Measurements from ENCODE around the gene PTK6.

PTK6 gene

DNA sequence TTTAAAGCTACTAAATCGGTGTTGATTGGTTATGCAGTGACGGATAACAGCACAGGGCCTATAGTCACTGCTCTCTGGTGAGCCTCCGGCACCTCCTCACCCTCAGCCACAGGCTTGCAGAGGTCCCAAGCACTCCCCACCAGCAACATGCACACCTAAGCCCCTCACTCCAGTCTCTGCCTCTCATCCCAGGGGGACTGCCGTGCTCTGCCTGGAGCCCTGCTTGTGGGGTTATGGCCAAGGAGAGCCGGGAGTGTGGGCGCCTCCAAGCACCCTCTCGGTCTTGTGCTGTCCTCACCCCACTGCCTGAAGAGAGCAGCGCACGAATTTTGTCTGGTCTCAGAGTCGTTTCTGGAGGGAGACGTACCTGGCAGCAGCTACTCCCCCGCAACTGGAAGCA, 31.5 kb downstream of the PTK6 start:
- no peak for DNase-seq (ENCODE audit: low spot score)

DNA sequence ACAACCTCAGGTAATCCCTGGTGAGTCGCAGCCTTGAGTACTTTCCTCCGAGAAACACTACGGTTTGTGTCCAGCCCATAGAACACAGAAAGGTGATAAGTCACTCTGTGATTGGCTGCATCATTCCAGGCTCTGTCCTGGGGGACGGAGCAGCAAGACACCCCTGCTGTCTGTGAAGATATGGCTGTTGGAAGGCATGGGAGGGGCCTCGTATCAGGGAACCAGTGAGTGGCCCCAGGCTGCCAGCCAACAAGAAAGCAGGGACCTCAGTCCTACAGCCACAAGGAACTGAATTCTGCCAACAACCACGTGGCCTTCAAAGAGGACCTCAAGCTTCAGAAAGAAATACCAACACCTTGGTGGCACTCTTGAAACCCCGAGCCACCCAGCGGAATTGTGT, 31.9 kb downstream of the PTK6 start:
- DNase-seq (ENCODE audit: low spot score), result no peak

DNA sequence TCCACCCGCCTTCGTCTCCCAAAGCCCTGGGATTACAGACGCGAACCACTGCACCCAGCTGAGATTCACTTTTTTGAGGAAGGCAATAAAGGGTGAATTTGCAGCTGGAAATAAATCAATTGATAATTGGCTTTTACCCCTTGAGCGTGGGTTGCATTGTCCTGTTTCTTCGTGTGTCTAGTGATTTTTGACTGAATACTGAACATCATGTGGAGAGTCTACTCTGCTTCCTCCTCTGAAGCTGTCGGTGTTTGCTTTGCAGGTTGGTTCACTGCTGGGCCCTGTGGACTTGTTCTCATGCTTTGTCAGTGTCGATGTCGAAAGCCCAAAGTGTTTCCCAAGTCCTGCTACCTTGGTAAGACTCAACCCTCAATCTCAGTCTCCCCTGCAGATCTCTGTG, 32.5 kb downstream of the PTK6 start:
- no peak for DNase-seq (ENCODE audit: low spot score)

DNA sequence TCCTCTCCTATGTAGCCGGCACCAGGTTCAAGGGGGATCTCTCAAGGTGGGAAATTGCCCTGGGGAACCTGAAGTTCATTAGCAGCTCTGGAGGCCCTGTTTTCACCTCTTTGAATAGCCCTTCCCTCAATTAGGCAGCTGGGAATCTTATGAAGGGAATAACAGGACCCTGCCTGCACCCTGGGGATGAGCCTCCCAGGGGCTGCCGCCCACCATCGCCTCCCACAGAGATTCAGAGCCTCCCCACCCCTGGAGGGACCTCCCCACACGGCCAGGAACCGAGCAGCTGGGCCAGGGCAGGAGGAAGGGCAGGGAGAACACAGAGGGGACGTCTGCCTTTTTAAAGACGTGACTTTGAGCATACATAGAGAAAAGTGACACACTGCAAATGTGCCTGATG, 33.7 kb downstream of the PTK6 start:
- no peak for DNase-seq (ENCODE audit: low spot score)

DNA sequence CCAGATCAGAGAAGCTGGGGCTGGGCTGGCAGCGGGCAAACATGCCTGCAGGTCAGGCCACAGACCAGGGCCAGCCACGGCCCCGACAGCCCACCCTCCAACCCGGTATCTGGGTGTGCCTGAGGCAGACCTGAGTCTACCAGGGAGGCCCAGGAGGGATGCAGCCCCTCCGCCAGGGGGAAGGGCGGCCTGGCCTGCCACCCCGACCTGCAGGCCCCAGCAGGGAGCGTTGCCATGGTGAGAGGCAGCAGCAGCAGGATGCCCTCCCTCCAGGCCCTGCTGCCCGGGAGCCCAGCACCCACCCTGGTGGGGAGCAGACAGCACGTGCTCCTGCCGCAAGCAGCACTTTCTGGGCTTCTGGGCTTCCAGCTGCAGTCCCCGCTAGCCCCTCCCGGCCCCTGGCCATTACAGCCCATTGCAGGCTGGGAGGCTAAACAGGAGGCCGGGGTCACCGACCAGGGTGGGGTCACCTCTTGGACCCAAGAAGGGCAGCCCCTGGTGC, 34.5 kb downstream of the PTK6 start:
- DNase-seq (ENCODE audit: low spot score), result no peak

DNA sequence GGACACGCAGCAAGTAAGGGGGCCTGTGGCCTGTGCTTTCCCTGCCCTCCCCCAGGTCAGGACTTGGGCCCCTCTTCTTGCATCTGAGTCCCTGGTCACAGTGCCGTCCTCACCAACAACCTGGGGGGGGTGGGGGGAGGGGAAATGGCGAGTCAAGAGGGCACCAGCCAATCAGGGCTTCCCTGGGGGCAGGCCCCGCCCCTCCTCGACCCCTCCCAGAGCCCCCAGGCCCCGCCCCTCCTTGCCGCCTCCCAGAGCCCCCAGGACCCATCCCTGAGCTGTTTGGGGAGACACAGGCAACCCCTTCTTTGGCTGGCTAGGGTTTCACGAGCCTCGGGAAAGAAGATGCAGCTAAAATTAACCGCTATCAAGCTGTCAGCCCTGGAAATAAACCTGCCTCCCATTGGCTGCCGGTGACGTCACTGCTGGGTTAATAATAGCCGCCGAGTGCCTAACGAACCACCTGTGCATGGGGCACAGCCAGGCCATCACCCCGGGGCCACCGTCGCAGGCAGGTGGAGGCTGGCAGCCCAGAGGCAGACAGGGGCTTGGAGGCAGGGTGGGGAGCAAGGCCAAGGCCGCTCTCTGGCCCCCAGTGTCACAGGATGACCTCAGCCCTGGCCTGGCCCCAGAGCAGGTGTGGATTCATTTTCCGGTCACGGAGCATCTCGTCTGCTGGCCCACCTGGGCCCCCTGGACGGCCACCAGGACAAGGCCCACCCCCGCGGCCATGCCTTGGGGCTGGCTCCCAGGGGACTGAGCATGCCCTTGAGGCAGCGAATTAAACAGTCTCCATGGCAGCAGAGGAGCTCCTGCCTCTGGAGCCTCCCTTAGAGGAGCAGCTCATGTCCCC, 35.1 kb downstream of the PTK6 start:
- DNase-seq (ENCODE audit: low spot score), result no peak

DNA sequence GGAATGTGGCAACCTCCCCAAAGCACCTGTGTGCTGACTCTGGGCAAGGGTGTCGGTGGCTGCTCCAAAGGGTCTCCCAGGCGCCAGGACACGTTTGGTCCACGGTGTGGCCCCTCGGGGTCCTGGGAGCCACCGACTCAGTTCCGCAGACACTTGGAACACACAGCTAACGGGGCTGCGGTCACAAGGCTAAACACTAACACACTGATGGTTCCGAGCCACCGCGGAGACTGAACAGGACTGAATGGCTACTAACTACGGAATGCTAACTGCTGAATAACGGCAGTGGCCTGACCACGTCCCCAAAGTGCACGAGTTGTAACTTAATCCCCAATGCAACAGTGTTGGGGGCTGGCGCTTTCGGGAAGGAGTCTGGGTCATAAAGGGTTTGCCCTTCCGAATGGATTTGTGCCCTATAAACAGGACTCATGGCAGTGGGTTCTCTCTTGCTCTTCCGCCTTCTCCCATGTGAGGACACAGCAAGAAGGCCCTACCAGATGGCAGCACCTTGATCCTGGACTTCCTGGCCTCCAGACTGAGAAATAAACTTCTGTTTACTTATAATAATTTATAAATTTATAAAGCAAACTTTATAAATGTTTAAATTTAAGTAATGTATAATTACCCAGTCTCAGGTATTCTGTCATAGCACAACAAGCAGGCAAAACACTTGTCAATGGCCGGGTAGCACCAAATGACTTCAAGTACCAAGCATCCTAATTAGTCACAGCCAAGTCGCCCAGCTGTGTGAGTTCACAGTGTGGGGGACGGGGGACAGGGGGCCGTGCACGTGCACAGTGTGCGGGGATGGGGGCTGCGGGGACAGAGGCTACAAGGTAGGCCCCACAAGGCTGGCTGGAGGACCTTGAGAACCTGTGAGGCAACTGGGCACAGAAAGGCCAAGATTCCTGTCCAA, 36.0 kb downstream of the PTK6 start:
- DNase-seq (ENCODE audit: low spot score), result no peak

DNA sequence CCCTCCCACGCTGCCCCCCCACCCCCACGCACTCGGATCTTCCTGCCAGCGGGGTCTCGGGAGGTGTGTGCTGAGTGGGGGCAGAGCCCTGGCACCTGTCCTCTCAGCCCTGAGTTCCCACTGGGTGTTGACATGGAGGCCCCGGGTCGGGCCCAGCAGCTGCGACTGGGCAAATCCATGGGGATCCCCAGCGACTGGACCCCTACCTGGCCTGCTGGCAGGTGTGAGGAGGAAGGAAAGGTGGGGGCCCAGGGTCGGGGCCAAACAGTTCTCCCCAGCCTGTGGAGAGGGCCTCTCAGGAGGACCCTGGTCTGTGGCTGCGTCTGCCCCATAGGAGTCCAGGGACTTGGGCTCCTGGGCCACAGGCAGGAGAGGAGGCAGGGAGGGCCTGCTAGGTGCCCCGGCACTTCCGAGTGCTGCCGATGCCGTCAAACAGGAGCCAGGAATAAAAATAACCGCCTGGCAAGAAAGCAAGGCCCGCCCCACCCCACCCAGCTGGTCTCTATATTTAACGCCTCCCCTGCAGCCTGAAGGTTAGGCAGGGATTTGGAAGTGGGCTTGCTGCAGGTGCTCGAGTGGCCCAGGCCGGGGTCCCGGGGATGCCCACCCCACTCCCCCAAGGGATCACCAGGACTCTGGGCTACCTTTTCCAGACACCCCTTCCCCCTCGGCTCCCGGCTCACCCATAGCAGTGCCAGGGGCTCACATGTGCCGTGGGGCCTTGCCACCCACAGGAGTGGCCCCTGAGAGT, 36.9 kb downstream of the PTK6 start:
- DNase-seq (ENCODE audit: low spot score), result no peak

DNA sequence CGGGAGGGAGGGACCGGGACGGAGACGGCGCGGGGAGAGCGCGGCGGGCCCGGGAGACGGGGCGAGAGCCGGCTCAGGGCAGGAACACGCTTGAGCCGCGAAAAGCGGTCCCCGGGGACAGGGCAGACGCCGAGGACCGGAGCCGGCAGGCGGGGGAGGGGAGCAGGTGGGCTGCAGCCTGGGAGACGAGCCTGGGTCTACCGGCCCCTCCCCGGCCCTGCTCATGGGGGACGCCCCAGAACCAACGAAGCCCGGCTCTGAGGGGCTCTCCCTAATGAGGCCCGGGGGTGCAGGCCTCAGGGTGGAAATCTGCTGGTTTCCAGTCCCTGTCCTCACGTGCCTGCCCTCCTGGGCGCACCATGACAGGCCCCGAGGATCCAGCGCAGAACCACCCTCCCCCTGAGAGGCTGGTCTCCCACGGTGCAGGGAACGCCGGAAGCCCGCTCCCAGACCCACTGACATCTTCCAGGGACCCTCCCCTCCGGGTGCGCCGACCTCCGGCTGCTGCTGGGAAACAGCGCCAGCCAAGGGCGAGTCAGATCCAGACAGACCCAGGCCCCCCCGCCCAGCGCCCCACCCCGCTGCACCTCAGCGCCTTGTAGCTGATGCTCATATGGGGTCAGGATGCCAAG, 37.7 kb downstream of the PTK6 start:
- no peak for DNase-seq (ENCODE audit: low spot score)

DNA sequence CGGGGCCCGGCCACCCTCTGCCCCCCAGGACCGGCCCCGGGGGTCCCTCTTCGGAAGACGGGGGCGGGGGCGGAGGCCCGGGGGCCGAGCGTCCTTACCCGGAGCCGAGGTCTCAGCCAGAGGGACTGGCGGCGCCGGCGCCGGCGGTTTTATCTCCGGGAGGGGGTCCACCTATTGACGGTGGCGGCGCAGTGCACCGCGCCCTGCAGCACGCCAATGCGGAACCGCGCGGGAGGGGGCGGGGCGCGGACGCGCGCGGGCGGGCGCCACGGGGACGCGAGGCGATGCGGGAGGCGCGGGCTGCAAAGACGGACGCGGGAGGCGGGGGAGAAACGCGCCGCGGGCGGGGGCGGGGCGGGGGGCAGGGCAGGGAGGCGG, 38.2 kb downstream of the PTK6 start, which contains the start of gene EEF1A2:
Gene EEF1A2, minus strand, starts transcription at position 124 of the 378 bp plus-strand sequence. CDS start 1,320 bp downstream, outside the sequence.
- peak; percentile 64 for DNase-seq (ENCODE audit: low spot score)

DNA sequence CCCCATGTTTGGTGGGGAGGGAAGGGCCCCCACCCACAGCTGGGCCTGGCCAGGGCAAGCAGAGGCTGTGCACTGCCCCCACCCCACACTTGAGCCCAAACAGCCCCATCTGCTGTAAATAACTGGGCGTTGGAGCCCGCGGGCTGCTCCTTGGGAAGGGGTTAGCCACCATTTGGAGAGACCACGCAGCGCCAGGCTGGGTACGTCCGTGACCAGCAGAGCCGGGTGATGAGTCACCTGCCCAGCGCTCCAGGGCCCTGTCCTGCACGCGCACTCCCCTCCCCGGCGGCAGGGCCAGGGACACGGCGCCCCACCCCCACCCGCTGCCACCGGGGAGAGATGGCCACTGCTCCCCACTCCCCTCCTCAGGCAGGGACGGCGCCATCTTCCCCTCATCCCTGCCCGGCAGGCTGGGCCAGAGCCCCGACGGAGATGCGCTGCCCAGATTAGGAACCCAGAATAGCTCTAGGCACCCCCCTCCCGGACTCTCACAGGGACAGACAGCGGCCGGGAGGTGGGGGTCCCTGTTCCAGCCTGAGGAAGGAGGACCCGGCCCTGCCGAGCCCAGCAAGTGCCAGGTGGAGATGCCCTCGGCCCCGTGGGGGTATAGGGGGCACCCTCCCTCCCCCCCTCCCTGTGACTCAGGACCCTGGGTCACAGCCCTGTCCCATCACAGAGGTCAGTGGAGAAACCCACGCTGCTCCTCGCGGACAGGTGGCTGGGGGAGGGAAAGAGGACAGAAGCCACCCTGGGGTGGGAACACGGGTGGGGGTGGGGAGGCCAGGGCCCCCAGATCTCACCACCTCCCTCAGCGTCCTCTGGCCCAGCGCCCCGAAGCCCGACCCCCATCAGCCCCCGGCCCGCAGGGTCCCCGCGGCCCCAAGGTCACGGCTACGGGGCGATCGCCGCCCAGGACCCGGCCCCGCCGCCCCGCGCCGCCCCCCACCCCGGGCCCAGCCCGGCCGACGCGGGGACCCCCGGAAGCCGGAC, 38.9 kb downstream of the PTK6 start:
- peak; percentile 66 for DNase-seq (ENCODE audit: low spot score)

DNA sequence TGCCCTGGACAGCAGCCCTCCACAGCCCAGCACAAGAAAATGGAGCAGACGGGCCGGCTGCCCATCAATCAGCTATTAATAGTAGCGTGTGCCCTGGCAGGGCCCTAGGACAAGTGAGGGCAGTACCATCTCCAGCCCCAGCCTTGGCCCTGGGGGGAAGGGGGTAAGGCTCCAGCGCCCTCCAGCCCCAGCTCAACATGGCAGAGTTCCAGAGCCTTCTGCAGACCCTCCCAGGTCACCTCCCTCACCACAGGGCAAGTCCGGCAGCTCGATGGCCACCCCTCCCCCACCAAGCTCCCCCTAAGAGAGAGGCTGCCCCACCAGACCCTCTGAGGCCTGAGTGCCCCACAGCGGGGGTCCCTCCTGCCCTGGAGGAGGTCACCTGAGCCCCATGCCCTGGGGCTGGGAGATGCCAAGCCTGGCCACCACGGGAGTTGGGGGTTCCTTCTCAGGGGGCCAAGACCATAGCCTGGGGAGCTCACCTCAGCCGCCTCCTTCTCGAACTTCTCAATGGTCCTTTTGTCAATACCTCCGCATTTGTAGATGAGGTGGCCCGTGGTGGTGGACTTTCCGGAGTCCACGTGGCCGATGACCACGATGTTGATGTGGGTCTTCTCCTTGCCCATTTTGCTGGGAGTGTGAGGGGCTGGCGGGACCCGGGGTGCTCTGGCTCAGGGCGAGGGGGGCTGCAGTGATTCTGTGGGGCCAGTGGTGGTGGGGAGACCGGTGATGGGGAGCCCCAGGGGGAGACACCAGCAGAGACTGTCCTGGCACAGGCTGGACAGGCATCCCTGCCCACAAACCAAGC, 39.8 kb downstream of the PTK6 start:
- DNase-seq (ENCODE audit: low spot score), result no peak

DNA sequence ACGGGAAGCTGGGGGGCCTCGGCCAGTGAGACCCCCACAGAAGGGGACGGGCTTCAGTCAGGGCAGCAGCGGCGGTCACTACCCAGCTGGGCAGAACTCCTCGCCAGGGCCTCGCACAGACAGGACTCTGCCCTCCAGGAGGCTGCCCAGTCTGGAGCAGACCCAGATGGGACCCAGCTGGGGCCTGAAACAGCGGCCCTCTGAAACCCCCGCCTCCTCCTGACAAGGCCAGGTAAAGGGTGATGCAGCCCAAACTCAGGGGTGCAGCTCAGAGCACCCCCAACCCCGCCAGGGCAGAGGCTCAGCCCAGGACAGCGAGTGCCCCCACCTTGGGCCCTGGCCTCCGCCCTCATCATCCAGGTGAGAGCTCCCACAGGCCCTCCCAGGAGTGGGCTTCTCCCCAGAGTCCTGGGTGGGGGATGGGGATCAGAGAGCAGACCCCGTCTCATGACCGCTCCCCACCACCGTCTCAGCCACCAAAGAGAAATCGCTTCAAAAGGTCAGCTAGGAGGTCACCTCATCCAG, 40.5 kb downstream of the PTK6 start:
- no peak for DNase-seq (ENCODE audit: low spot score)

DNA sequence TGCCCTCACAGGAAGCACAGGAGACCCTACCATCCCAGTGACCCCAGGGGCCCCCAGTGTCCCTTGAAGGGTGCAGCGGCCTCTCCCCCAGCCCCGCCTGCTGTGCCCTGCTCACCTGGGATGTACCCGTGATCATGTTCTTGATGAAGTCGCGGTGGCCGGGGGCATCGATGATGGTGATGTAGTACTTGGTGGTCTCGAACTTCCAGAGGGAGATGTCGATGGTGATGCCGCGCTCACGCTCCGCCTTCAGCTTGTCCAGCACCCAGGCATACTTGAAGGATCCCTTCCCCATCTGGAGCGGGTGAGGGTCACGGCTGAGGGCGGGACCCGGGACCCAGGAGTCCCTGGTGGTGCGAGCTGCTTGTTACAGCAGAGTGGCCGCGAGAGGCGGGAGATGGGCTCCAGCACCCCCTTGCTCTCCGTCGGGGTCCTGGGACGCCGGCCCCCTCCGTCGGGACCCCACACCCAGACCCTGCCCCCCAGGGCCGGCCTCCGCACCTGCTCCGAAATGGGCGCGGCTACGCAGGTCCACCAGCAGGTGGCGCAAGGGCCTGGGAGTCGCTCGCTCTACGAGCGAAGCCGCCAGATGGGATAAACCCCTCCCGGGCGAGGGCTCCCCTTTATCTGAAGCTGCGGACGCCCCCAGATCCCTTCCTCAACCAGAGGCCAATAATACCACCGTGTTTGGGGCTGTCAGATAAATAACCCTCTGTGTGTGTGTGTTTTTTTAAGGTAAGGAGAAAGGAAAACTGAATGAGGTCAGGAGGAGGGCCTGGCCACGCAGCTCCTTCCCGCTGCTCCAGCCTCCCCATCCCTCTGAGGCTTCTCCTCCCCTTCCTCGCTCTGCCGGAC, 41.2 kb downstream of the PTK6 start:
- DNase-seq (ENCODE audit: low spot score), result peak; percentile 89

DNA sequence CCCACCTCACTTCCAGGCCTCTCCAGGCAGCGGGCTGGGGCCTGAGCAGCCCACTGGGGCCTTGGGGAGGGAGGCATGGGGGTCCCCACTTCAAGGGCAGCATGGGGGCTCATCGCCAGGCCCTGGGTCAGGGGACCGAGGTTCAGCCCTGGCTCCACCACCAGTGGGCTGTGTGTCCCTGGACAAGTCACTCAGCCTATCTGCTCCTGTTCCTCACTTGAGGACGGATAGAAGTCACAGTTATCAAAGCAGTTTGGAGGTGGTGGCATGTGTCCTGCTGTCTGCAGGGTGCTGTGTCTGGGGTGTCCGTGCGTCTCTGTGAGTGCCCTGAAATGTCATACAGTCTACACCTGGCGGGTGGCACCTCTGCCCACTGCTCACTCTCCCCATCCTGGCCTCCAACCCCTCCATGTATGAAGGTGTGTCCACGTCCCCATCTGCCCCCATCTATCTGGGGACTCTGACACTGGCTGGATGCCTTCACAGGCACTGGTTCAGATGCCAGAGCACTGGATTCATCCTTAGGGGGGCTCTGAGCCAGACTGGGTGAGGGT, 41.9 kb downstream of the PTK6 start:
- DNase-seq (ENCODE audit: low spot score), result no peak

DNA sequence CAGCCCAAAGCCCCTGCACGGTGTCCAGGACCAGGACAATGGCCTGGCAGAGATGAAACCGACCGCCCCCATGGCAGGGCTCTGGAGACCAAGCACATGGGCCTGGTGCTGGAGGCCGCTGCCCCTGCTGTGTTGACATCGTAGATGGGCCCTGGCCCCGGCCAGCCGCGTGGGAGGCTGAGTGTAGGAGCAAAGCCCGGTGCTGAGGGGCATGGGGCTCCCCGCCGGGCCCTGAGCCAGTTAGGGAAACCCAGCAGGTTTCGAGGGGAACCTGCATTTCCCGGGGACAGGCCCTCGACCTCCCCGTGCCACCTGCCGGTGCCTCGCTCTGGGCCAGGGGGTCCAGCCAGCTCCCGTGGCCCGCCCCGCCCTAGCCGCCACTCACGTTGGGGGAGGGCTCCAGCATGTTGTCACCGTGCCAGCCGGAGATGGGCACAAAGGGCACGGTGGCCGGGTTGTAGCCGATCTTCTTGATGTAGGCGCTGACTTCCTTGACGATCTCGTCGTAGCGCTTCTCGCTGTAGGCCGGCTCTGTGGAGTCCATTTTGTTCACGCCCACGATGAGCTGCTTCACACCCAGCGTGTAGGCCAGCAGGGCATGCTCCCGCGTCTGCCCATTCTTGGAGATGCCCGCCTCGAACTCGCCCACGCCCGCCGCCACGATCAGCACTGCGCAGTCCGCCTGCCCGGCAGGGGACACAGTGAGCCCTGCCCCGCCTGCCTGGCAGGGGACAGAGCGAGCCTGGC, 42.6 kb downstream of the PTK6 start:
- no peak for DNase-seq (ENCODE audit: low spot score)

DNA sequence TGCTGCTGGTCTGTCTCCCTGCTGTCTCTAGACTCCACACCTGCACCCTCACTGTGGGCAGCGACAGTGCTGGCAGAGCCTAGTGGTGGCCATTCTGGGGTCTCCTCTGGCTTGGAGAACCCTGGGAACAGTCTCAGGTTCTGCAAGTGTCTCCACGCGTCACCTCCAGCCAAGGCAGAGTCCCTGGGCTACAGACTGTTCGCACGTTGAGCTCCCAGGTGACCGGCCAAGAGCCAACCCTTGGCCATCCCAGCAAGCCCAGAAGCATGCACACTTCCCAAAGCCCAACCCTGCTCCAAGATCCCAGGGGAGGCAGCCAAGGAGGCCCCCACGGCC, 43.1 kb downstream of the PTK6 start:
- DNase-seq (ENCODE audit: low spot score), result no peak
